HG02938 (cell line): ENCODE data around the gene ELK4.

Source experiments
- ATAC-seq: cut with Tn5 transposase; IDR thresholded peaks from one replicate; pipeline ENCODE4 v1.9.1; 2021; ENCODE audit warnings: mild to moderate bottlenecking, moderate library complexity; ENCODE audit not compliant: unreplicated experiment

ELK4 gene

GRCh38 chr1:205584732-205585131 lies 47.1 kb downstream of the ELK4 start:
- ATAC-seq = no peak

DNA sequence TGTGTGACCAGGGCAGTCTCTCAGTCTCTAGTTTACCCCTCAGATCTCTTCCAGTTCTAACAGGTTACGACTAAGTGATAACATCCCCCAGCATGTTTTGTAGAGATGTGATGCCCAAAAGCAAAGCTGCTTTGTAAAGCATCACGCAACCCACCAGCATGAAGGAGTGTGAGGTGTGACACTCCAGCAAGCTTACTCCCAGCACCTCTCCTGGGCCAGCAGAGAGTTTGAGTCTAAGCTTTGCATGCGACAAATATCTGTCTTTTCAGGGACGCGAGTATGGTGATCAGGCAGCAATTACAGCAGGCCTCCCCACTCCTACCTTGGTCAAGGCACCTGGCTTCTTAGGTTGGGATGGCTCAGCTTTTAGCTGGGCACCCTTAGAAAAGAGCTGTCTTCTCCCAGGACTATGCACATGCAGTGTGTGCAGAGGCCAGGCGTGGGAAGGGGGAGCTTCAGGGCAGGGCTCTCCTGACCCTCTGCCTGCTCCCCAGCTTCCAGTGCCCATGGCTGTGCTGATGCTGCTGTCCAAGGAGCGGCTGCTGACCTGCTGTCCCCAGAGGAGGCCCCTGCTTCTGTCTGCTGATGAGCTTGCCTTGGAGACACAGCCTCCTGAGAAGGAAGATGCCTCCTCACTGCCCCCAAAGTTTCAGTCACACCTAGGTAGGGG lies 48.2 kb downstream of the ELK4 start:
- no peak for ATAC-seq

GRCh38 chr1:205582471-205583291 lies 49.1 kb downstream of the ELK4 start:
- no peak for ATAC-seq

GRCh38 chr1:205582046-205582445 lies 49.8 kb downstream of the ELK4 start:
- no peak for ATAC-seq

DNA sequence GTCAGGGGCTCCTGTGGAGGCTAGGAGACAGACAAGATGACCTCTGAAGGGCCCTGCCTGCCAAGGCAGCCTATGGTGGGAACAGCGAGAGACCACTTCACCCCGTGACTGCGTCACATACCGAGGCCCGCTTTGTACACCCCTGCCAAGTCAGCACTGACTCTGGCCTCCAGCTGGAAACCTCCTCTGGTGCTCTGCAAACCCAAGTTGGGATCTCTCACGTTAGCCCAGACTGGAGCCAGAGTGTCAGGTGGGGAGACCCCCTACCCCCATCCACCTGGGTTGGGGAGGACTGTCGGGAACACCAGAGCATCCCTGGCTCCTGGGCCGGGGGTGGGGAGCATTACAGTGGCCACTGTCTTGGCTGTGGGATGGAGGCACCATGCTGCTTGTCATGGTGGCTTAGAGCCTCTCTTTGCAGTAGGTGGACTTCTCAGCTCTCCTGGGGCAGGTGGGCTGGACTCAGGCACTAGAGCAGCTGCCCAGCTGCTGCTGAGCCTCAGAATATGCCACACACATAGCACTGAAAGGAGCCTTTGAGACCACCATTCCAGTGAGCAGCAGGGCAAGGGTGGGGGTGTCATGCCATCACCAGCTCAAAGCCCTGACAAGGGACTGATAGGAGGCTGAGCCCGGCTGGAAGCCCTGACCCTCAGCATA lies 50.4 kb downstream of the ELK4 start:
- ATAC-seq = no peak

DNA sequence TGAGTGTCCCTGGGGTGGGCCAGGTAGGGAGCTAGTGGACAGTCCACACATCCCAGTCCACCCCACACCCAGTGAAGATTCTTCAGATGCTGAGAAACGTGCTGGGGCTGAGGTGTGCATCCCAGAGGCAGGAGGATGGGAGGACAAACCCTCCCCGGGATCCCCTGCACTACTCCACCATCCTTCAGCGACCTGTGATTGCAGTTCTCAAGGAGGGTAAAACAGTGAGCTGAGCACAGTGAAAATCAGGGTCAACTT lies 51.0 kb downstream of the ELK4 start:
- ATAC-seq = no peak

DNA sequence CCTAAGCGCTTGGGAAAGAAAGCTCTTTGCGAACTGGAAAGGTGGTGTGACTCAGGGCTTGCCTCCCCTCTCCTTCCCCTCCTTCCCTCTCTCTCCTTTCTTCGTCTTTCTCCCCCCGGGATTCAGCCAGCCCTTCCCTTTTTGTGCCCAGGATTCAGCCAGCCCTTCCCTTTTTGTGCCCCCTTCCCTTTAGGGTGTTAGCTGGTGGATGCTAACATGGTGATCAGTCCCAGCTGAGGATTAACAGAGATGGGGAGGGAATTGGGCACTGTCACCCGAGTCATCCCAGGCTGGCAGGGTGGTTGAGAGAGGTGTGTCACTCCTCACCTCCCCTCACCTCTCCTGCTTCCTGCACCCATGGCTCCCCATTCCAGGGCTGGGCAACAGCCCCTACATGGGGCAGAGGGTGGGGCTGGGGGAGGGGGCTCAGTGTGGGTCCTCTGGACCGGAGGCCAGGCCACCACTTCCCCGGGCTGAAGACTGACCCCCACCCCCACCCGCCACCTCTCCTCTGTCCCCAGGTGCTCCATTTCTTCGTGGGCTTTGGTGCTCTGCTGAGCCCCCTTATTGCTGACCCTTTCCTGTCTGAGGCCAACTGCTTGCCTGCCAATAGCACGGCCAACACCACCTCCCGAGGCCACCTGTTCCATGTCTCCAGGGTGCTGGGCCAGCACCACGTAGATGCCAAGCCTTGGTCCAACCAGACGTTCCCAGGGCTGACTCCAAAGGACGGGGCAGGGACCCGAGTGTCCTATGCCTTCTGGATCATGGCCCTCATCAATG lies 51.5 kb downstream of the ELK4 start:
- no peak for ATAC-seq

DNA sequence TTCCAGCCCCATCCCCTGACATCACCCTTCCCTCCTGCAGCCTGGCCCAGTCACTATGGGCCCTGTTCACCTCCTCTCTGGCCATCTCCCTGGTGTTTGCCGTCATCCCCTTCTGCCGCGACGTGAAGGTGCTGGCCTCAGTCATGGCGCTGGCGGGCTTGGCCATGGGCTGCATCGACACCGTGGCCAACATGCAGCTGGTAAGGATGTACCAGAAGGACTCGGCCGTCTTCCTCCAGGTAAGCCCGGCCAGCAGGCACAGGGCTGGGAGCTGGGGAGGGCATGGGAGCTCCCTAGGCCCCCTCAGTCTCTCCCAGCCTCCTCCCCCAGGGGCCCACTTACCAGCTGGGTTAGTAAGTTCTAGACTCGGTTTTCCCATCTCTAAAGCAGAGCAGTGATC lies 52.1 kb downstream of the ELK4 start:
- no peak for ATAC-seq

DNA sequence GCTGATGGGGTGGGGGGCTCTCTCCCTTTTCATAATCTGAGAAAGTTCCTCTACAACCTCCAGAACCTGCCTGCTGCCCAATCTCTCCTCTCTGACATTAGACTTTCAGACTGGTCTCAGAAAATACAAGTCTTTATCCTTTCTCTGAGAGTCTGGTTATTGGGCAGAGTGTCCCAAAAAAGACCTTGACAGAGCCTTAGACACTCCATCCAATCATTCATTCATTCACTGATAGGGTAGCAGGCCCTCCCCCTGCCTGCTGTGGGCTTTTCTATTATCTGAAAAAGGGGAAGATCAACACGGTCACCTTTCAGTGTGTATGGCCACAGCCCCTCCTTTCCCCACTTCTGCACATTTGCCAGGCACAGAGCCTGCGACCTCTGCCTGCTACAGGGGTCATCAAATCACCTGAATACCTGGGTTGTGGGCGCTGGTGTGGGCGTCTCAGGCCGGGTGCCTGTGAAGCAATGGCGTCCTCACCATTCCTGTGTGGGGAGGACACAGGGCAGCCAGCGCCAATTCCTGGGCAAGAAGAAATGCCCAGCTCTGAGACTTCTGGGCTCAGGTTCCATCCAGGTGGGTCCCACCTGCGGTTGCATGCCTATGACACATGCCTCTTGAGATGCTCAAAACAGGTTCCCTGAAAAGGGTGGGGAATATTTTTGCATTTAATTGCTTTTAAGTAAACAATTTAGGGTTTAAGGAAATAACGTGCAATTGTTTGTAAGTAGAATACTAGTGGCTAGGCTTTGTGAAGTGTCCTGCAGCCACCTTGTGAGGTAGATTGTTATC lies 52.8 kb downstream of the ELK4 start:
- ATAC-seq = no peak

DNA sequence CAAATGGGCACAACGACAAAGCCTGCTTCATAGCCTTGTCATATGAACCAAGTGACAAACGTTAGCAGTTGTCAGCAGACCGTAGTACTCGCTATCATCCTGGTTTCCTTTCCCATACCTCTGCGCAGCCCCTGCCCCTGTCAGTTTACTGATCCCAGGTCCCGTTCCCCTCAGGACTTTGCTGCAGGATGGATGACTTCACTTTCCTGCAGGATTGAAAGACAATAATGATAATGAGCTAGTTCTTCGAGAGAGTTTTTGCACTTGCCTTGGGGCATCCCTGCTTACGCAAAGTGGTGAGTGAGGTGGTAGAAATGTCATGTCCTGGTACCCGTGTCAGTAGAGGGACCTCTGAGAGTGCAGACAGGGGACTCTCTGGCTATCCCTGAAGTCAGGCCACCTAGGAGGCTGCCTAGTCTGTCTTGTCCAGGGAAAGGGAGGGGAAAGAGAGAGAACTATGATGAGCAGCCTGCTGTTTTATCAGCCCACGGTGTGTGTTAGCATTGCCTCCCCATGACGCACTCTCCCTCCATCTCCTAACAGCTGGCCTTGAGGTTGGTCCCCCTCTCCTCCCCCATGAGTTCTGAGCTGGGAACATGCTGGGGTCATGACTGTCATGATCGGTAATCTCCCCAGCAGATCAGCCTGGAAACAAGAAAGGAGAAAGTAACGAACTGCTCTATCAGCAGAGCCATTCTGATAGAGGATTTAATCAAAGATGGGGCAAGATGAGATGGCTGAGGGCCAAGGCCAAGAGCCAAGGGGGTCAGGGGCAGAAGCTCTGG lies 53.7 kb downstream of the ELK4 start:
- ATAC-seq = no peak

GRCh38 chr1:205576805-205577761 lies 54.7 kb downstream of the ELK4 start:
- ATAC-seq = no peak

DNA sequence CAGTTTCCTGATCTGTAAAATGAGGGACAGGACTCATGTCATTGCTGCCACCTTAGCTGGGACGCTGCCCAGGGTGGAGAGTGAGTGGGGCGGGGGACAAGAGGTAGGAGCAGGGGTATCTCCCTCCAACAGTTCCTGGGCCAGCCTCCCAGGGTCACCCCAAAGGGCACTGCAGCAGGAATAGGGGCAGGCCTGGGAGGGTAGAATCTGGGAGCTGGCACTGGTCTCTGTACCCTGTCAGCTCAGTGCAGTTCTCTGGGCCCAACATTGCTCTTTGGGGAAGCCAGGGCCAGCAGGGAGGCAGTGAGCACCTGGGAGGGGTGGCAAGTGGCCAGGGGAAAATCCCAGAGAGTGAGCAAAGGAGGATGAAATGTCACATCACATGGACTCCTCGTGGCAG lies 55.8 kb downstream of the ELK4 start:
- no peak for ATAC-seq

- ATAC-seq = no peak
These were observed 56.4 kb downstream of the ELK4 start for GRCh38 chr1:205575294-205575885.

GRCh38 chr1:205572421-205572820 lies 59.4 kb downstream of the ELK4 start:
- ATAC-seq = no peak

- ATAC-seq = no peak
These were observed 60.1 kb downstream of the ELK4 start for GRCh38 chr1:205571747-205572146.

DNA sequence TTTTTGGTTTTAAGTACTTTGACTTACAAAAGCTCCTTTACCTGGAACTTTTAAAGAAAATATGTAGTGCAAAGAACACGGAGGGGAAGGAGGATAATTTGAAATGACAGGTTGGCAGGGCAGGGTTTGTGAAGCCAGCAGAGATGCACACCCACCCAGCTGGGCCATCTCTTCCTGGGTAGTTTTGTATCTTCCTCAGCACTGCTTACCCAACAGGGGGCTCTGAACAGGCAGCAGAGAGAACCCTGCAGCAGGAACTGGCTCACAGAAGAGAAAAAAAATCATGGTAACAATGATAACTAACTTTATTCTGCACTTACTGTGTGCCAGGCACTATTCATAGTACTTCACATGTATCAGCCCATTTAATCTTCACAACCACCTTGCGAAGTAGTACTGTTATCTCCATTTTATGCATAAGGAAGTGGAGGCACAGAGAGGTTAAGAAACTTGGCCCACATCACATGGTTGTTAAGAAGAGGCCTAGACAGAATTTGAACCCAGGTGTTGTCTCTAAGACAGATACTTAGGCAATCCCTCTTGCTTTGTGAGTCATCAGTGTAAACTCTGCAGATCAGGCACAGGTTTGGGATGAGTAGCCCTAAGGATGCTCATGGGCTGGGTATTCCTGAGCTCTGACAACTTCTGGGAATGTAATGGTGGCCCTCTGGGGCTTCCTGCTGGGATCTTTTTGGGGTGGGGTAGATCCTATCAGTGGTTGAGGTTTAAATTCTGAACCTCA lies 60.8 kb downstream of the ELK4 start:
- no peak for ATAC-seq

DNA sequence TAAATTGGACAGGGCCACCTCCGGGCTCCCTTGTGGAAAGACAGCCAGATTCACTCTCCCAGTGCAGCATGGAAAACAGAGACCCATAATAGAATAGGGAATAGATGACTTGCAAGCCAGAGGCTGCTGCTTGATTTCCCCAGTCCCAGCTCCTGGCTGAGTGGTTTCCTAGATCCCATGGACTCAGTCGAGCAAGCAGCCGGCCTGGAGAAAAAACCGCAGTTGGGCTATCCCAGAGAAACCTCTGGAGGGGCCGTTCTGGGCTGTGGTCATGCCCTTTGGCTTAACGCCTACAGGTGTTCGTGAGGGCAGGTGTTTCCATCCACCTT lies 61.7 kb downstream of the ELK4 start:
- no peak for ATAC-seq
